DMS53 treated with DMSO at 0.1 percent for 48 hours (cell line): ENCODE results near the gene EIF4E.
A peak's percentile ranks its signal among the peaks of the same experiment; 100 is the strongest.

ENCODE experiments used
- DNase-seq: peaks from one replicate; lab custom pipeline; 2025; ENCODE audit not compliant: unreplicated experiment; lab: John Stamatoyannopoulos, UW

The EIF4E gene, protein sequence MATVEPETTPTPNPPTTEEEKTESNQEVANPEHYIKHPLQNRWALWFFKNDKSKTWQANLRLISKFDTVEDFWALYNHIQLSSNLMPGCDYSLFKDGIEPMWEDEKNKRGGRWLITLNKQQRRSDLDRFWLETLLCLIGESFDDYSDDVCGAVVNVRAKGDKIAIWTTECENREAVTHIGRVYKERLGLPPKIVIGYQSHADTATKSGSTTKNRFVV

DNA sequence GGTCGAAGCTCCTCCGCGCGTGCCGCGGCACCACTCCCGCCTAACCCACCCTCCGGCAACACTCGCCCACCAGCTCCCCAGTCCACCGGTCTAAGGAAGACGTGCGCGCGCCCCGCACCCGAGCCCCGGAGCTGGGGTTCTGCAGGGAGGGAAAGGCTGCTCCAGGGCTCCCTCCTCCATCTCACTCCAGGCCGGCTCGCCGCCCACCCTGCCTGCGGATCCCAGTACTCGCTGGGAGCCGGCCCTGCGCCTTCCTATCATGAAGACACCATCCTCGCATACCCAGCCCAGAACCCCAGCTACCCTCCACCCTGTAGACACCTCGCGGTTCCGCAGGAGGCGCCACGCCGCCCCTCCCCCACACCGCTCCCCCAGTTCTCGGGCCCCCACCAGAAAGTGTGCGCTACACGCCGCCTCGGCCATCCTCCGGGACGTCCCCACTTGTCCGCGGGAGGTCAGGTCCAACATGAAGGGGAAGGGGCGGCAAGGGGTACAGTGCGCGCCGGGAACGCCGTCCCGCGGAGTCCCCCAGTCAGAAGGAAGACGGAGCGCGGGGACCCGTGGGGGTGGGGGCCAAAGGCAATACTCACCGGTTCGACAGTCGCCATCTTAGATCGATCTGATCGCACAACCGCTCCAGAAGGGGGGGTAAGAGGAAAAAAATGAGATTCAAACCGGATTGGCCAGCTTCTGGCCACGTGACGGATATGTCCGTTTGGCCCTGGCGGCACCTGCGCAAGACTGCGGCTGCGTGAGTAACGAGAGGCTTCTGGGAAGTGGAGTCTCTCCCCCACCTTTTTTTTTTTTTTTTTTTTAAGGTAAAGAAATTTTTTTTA lies at the start of gene EIF4E:
TSS of gene EIF4E (minus strand) at position 629 of the 836 bp plus-strand sequence. CDS start at position 608, 21 bp downstream.
- peak; percentile 87 for DNase-seq

DNA sequence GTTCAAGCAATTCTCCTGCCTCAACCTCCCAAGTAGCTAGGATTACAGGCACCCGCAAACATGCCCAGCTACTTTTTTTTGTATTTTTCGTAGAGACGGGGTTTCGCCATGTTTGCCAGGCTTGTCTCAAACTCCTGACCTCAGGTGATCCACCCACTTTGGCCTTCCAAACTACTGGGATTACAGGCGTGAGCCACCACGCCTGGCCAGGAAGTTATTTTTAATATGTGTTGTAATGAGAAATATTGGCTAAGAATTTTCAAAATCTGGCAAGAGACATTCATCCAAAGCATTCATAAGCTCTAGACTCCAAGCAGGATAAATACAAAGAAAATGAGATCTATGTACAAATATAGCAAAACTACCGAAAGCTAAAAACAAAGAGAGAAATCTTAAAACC lies 48.6 kb upstream of the EIF4E start:
- no peak for DNase-seq

DNA sequence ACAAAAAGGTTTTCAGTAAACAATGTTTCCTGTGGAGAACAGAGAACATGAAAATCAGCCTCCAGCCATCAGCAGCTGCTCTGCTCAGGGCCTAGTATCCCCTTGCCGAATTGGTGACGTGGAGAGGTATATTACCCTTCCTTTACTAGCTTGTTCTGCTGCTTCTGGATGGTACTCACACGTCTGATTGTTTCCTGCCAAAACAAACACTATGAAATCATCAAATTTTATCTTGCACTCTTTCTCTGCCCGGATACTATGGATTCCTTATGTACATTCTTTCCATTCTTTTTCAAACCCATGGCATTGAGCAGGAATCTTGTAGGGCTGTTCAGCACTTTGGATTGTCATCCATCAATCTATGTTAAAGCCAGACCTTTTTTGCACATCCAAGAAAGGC lies 47.8 kb upstream of the EIF4E start:
- DNase-seq = no peak

DNA sequence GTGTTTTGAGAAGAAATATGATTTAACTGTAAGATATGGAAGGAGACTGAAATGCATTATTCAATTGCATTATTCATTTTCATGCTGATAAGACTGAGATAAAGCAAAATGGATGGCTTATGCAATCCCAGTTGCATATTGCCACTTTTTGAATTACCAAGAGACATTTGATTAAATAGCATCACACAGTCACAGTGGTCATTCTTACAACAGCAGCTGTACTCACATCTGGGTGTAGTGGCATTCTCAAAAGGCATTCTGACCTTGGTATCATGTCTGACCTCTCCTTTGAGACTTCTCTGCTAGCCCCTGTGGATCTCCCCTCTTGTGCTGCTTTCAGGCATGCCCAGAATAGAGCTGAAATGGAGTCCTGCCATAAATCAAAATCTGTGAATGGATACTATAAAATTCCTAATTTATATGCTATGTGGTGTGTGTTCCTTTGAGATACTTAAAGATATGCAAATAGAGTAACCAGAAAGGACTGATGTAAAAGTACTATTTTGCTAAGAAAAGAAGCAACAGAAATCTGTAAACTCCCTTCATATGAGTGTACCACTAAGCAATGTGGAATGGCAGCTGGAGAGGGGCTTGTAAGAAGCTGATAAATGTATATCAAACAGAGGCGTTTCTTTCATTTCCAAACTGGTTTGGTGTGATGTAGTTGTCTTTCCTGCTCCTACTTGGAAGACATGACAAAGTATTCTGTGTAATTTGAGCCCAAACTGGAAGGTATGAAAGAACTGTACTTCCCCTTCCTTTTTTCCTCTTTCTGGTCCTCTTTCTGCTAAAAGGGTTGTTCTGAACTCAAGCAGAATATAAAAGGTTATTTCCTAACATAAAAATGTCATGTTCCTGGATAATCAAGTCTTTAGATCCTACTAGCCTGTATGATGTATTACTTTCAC lies 41.2 kb upstream of the EIF4E start:
- no peak for DNase-seq

DNA sequence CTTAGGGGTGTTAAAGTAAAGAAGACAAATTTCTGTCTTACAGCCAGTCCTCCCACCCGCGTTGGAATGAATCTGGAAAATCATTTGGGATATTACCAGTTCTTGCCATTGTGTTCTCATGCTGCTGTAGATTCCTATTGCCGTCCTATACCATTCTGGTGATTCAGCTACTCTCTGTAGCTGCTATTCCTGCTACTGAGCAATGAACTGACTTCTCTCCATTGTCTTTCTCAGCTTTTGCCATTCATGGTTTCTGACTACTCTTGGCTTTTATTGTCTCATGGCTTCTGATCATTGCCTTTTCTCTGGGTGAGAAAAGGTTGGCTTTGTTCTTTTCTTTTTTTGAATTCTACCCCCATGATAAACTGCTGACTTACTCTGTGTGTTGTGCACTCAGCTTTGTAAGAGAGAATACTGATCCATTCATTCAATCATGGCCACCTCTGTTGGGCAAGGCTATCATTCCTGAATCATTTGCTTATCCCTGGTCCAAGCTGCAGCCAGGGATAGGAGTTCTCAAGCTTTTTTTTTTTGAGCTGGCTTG lies 38.9 kb upstream of the EIF4E start:
- no peak for DNase-seq

DNA sequence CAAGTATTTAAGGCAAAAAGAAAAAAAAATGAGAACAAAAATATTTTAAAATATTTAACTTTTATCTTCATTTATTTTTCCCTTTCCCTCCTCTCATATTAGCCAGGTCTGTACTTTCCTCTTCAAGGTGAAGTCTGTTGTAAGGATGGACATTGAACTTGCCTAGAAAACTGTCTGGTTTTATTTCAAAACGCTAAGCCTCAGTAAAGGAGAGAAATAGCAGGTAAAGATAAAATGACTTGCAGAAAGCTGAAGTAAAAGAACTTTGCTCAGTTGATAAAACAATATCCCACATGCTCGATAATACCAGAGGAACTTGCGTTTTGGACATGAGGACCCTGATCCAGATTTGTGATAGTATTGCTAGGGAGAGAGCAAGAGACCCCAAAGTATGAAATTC lies 38.0 kb upstream of the EIF4E start:
- DNase-seq = no peak

DNA sequence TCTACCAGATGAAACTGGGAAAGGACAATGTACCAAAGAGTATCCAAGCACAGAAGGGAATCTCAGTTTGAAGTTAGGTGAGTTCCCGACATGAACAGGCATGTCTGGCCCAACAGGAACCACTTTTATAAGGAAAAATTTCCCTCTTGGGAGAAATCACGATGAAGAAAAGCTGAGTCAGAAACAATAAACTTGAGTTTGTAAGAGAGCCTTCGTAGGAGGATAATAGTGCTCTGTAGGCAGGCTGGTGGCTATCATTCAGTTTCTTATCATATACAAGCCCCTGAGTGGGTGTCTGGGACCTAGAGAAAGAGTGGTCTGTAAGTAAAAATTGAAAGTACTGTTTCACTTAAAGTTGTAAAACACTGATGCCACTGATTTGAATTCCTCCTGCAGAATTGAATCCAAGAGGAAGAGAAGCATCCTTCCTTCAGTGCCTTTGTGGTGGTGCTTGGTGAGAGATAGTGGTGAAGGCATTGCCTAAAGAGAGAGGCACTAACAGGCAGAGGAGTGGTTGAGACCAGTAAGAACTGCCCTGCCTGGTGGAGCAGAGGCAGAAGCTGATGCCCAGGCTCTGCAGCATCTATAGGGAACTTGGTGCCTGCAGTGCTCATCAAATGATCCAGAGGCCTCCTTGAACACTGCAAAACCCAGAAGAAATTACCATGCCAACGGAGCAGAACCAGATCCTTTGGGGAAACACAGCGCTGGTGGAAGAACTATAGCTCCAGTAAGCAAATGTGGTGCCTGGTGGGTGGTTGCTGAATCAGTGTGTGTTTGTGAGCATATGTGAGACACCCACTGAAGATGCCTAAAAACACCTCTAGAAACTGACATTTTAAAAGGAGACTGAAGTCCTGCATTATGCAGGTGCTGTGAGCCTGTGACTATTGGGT lies 34.9 kb upstream of the EIF4E start:
- DNase-seq = no peak

DNA sequence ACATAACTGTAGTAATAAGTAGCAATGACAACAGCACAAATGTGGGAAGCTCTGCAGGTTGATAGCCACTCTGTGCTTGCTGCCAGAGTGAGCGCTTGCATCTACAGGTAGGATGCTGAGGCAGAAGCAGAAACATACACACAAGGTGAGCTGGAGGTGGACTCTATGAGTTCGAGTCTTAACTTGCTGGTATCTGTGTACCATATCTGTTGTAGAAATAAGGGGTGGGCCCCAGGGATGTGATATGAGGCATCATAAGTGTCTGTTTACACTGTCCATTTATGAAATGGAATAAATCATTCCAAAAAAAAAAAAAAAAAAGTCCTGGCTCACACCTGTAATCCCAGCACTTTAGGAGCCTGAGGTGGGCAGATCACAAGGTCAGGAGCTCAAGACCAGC lies 32.8 kb upstream of the EIF4E start:
- no peak for DNase-seq

DNA sequence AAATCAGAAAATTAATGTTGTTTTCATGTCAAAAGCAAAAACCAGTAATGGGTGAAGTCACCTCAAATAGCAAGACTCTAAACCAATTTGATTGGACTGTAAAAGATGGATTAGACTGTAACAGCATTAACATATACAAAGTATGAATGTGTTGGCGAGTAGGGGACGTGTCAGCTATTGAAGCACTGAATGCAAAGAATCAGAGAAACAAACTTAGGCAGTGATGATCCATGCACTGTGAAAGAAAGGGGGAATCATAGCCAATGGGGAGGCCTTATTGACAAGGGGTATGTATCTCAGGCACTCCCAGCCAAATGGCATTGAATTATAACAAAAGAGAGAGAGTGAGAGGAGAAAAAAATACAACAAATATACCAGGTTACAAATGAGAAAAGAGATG lies 30.5 kb upstream of the EIF4E start:
- no peak for DNase-seq

DNA sequence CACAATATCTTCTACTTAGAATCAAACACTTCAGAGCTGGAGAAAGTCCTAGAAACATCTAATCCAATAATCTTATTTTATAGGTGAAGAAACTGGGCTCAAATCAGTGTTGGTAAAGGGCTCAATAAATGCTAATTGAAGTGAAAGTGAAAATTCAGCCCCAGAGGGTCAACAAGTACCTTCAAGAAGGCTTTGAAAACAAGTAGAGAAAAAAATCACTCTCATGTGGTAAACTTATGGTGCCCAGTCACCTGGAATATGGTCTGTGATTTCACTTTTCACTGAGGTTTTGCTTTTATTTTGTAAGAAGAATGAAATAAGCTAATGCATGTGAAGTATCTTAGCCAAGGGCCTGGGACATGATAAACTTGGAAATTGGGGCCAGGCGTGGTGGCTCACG lies 29.1 kb upstream of the EIF4E start:
- no peak for DNase-seq

DNA sequence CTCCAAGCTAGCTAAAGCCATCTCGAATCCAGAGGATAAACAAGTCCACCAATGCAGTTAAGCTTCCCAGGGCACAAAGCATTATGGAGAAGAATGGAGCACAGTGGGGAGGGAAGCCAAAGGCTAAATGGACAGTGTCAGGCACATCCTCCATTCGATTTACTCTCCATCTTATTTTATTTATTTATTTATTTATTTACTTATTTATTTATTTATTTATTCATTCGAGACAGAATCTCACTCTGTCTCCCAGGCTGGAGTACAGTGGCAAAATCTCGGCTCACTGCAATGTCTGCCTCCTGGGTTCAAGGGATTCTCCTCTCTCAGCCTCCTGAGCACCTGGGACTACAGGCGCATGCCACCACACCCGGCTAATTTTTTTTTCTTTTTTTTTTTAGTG lies 26.3 kb upstream of the EIF4E start:
- no peak for DNase-seq

DNA sequence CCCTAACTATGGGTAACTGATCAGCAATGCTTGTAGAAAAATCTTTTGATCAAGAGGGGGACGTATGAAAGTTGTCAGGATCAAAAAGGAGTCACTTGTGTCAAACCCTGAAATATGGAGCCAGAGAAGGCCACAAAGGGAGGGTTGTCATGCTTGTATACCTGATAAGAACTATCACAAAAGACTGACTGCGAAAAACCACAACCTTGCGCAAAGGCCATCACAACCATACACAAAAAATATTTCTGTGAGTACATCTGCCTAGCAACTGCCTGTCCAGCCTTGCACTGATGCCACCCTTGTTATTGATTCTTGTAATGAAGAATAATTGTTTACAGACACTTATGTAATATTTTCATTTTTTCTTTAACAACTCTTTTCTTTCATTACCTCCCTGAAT lies 22.8 kb upstream of the EIF4E start:
- DNase-seq = no peak

DNA sequence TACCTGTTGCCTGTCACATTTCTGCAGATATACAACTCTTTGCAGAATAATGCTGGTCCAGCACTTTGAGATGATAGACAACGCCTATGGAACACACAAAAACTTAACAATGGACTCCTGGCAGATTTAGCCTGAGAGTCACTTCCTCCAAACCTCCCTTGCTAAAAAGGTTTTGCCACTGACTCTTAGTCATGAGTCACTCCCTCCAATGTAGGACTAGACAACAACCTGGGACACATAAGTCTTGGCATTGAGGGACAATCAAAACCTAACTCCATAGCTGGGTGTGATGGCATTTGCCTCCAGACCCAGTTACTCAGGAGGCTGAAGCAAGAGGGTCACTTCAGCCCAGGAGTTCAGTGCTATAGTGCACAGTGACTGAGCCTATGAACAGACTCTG lies 22.0 kb upstream of the EIF4E start:
- DNase-seq = no peak

DNA sequence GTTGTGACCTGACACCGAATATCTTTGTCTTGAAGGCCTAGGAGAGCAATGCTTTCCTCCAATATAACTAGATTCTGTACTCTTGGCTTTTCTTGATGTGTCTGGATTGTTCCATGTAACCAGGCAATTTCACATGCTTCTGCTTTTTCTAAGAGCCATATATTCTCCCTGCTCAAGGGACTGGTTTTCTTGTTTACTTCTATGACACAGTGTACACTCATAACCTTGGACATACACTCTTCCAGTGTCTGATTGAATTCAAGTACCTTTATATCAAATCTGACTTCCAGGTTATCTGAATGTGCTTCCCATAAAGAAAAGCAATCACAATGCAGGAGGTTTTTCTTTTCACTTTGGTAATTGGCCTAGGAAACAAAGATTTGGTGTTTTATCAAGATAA lies 17.4 kb upstream of the EIF4E start:
- no peak for DNase-seq

DNA sequence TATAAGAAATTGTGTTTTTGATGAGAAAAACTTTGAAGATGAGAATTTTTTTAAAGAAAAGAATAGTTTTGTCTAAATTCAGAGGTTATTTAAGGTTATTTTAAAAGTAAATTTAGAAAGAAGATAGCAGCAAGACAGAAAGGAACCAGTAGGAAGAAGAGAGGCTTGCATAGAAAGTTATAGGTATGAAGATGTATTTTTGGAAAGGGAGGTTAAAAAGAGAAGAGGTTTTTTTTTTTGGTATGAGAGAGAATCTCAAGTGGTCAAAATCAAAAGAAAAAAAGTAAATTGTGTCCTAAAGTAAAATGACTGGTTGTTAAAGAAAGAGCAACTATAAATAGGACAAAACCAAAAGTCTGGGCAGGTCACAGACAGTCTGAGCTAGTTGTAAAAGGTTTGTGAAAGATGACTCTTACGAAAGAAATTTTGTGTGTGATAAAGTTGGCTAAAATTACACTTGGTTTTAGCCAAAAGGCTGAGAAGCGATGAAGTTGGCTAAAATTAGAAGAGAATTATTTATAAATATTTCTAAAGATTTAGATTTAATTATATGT lies 16.4 kb upstream of the EIF4E start:
- DNase-seq = no peak

DNA sequence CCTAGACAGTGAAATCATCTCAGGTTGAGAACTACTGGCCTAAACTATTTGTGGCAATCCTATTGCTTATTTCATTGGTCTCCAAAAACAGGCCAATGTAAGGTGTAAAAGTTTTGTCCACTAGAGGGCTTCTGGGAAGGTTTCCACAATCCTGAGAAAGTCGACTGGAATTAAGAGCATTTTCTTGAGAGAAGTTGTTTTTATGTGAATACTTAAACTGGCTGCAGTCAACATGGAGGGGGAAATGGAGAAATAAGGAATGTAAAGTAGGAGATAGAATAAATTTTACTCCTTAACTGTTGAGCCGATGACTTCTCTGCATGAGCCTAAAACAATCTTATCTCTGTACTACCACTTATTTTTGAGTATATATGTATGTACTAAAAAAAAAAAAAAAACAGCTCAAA lies 11.0 kb upstream of the EIF4E start:
- peak; percentile 9 for DNase-seq

DNA sequence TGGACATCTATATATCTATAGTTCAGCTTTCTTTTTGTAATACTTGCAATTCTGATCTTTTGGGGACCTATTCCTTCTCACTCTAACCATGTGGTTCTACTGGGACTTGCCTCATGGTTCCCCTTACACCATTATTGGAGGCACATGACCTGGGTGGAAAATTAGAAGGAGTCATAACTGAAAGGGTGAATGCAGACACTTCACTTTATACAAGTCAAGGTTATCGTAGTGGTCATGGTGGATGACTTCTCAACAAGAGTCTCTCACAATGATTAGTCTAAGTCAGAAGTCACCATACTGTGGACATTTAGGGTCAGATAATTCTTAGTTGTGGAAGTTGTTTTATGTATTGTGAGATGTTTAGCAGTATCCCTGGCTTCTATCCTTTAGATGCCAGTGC lies 10.5 kb upstream of the EIF4E start:
- DNase-seq = no peak

DNA sequence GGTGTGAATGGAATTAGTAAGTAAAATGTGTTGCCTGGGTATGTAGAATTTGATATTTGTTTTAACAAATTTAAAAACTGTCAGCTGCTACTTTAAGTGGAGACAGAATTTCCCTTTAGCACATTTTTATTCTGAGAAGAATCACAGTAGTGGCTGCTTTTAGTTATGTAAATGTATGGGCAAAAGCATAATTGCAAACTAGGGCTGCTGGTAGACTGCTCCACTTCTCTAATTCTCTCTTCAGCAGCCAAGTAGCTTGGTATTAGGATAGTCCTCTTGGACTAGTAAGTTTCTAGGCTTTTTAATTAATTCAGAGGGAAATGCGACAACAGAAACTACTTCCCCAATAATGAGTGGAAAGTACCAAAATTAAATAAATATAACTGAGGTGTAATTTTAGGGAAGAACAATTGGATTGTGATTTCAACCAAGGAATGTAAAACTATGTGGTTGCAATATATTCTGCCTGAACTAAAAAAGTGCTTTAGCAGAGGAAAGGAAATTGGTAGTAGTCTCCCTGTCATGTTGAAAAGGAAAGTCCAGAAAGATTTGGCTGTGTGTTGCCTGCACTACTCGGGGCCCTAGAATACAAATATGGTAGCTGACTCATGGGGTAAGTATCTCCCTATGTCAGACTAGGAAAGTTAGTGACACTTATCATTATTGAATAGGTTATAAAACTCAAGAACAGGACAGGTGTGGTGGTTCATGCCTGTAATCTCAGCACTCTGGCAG lies 9.2 kb upstream of the EIF4E start:
- no peak for DNase-seq

DNA sequence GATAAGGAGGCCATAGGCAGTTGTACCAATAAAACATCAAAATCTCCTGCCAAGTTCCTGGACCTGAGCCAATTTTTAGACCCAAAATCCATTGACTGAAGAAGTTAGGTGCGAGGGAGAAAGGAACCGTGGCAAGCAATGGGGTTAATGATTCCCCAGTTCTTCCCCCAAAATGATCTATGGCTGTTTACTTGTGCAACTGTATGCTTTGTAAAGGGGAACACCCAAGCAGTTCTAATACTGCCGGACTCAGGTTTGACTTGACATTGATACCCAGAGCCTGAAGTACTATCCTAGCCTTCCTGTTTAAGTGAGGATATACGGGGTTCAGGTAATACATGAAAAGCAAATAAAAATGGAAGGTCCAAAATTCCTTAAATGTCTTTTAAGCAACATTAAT lies 6.7 kb upstream of the EIF4E start:
- DNase-seq = no peak
